Stimulated activated CD4-positive, alpha-beta T cell treated with anti-CD3 and anti-CD28 coated beads, Interleukin-12 subunit alpha, Interleukin-12 subunit beta, amount 100 ng/mL, for 48 hours (primary cell): ENCODE measurements around the gene KIAA0232.
A peak's percentile ranks its signal among the peaks of the same experiment; 100 is the strongest.
"Not testable (repeated sequence)": the region's sequence is repeated elsewhere in the genome, so short reads cannot be mapped to it uniquely, and the experiment has no call there.

Experiments used
- DNase-seq, 3 donors: peaks; one replicate each; pipeline ENCODE4 v3.0.0-alpha.2; 2020; ENCODE audit warnings: low read depth in 2 of 3, low spot score in 1 of 3

The KIAA0232 gene

DNA sequence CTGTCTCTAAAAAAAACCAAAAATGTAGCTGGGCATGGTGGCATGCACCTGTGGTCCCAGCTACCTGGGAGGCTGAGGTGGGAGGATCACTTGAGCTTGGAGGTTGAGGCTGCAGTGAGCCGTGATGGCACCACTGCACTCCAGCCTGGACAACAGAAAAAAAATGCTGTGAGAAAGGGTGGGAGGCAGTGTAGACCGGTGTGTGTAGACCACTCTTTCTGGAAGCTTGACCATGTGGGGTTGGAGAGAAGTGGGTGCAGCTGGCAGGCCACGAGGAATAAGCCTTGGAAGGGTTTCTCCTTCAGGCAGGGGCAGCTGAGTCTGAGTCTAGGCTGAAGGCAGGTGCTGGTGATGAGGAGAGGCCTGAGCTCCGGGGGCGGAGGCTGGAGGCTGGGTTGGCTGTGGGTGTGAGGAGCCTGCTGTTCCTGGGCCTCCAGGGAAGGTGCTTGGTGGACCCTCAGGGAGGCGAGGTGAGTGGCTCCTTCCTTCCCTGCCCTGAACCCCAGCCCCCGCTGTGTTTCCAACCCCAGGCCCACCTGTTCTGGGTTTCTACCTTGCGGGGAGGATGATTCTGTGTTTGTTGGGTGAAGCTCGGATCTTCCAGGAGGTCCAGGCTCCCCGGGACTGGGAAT is 117.8 kb downstream of the KIAA0232 start:
- no peak for DNase-seq

DNA sequence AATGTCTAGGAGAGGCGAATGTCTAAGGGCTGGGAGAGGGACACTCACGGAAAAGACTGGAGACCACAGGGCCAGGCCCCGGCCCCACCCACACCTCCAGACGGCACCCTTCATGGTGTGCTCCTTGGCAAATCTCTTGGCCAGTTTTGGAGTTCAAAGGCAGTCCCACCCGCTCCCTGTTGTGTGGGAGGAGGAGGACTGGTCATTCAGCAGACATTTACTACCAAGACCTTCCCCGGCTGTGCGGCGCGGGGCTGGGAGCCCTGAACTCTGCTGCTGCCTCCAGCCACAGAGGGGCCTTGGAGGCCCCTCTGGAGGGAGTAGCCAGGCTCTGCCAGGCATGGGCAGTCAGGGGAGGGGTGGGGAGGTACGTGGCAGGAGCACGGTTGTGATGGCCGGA is 118.4 kb downstream of the KIAA0232 start:
- DNase-seq, result no peak

DNA sequence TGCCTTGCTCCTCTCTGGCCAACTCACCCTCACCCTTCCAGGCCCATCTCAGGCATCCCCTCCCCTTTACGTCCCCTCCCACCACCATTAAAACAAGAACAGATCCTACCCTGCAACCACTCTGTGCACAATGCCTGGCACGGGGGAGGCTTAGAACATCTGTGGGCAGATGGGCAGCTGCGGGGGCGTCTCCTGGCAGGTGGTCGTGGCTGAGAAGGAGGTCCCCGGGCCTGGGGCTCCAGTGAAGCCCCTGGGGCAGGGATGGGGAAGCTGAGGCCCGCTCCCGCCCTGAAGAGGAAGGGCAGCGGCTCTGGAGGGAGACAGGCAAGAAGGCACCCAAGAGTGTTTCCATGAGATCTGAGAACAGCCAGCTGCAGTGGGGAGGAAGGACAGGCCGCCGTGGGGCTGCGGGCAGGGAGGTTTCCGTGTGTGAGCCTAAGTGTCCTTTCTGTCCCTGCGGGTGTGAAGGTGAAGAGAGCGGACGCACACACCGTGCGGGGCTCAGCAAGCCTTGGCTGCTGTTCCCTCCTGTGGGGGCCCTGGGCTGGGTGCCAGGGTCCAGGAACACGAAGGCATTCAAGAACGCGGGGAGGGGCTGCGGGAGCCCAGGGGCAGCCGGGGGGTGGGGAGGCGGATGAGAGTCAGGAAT is 119.3 kb downstream of the KIAA0232 start:
- no peak for DNase-seq

DNA sequence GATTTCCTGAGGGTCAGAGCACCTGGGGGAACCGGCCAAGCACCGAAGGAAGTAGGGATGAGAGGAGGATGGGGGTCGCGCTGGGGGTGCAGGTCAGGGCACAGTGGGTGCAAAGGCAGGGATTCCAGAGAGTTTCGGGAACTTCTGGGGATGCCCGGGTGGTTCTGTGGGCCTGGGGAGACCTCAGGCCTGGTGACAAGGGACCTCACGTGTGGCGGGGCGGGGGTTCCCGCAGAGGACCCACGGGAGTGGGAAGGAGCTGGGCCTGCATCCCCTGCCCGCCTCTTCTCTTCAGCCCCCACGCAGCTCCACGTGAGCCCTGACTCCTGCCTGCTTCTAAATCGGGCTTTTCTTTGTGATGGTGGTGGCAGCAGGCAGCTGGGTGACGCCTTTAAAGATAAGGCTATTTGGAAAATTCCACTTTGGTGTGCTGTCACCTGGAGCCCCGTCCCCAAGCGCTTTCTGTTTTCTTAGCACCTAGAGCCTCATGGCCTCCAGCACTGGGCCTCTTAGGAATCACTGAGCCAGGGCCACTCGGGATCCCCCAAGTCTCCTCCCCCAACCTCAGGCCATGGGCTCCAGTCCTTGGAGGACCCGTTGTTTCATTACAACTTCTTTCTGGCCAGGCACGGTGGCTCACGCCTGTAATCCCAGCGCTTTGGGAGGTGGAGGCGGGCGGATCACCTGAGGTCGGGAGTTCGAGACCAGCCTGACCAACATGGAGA is 120.0 kb downstream of the KIAA0232 start:
- DNase-seq, result no peak

DNA sequence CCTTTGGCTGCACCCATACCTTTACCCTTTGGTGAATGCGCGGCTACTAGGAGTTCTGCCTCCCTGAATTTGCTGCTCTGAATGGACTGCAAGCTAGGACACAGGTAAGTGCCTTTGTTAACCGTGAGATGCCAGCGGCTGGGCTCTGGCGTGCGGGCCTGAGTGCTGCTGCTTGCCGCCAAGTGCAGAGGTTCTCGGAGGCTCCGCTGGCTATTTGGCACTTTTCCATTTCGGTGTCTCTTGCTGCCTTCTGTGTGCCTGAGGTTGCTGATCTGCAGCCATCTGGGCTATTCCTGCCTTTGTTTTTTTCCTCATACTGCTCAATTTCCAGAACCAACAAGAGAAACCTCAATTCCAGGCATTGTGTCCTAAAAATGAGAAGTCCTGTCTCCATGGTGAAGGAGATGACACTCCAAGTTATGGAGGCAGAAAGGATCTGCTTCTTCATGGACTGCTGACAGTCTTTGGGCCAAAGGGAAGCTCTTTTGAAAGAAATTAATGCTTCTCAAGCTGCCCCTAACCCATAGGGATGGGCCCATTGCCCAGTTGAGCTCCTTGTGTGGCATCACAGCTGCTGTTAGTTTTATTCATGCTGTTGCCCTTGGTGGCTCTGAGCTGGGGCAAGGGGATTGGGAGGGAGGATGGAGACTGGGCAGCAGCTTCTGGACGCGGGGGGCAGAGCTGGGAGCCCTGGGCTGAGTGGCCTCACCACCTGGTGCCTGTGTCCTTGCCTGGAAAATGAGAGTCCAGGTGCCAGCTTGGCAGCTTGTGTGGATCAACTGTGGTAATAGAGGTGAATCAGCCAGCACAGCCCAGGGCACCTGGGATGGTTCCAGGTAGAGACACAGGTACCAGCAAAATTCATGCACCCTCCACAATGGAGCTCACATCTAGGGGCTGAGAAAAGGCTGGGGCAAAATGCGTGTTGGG is 123.3 kb downstream of the KIAA0232 start:
- DNase-seq, result no peak

DNA sequence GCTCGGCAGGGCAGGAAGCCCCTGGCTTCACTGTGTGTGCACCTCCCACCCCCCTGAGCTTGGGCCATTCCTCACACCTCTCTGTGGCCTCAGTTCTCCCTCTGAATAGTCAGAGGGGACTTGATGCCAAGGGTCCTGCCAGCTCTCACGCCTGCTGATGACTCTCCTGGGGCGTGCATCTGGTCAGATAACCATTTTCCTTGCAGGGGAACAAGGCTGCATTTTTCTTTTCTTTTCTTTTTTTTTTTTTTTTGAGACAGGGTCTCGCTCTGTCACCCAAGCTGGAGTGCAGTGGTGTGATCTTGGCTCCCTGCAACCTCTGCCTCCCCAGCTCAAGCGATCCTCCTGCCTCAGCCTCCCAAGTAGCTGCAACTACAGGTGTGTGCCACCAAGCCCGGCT is 124.0 kb downstream of the KIAA0232 start:
- DNase-seq, result not testable (repeated sequence)

DNA sequence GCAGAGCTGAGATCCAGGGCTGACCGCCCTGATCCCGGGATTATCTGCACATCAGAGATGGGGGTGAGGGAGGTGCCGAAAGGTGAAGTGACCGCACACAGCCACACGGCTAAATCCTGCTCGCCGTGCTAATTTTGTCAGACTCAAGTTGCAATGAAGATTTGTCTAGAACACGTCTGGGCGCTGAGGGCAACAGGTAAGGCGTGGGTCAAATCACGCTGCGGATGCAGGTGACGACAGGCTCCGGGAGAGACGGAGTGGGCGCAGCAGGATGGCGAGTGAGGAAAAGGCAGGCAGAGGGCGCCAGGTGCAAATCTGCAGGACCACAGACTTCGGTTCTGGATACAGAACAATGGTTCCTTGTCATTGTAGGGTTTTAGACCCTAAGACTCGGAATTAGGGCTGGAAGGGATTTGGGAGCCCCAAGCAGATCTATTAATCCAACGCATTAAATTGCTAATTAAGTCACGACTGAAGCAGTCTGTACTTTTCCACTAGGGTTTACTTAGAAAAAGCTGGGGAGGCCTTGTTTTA is 125.2 kb downstream of the KIAA0232 start:
- no peak for DNase-seq

DNA sequence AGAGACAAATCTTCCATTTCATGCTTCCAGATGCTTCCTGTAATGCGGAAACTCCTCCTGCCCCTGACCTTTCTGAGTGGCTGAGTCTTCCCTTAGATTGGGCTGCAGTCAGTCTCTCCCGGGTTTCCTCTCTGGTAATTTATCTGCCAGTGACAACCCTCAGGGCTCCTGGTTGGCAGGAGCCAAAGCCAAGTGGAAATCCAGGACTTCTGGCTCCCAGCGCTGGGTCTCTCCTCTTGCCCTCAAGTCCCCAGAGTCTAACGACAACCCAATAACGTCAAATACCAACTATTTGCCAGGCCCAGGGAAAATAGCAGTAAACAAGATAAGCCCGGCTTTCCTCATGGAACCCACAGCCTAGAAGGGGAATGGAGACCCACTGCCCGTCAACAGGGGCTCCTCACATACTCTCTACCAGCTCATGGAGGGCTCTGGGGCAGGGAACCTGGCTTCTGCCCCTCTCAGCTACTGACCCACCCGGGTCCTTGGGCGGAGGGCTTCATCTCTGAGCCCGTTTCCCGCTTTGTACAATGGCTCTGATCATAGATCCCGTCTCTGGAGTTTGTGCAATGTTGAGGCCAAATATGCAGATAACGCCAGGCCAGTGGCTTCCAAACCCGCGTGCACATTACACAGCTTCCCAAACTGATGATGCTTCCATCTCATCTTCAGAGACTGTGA is 126.0 kb downstream of the KIAA0232 start:
- DNase-seq, result no peak

DNA sequence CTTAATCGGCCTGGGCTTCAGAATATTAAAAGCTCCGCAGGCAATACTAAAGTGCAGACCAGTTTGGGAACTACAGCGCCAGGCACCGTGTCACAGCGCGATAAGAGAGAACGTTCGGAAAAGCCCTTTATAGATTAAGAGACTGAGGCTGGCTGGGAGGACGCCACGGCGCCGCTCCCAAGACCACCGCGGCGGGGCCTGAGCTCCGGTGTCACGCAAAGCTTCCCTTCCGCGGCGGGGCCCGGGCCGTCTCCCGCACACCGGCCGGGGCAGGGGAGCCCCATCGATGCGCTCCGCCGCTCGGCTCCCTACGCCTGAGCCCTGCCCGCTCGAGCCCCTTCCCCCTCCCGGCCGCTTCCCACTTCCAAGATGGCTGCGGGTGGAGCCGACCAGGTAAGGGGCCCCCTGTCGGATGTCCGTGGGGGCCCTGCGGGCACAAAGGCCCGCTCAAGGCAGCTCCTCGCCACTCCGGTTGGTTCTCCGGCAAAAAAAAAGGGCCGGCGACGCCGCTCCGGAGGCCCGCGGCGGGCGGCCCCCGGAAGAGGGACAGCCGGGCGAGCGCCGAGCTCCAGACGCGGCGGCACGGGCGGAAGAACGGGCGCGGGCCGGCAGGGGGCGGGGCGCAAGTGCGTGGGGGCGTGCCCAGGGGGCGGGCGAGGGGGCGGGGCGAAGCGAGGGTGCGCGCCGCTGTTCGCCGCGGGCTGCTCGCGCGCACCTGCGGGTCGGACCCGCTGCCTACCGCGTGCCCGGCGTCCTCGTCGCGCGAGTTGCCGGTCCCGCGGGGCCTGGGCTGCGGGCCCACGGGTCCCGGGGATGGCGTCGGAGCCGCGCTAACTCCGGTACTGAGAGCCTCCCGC is 126.8 kb downstream of the KIAA0232 start, which contains the start of gene TBC1D14:
TSS of gene TBC1D14 (plus strand) at position 714 of the 857 bp plus-strand sequence. CDS start 13,564 bp downstream, outside the sequence.
- DNase-seq, result peak; percentile 67 to 81 (median 73)

DNA sequence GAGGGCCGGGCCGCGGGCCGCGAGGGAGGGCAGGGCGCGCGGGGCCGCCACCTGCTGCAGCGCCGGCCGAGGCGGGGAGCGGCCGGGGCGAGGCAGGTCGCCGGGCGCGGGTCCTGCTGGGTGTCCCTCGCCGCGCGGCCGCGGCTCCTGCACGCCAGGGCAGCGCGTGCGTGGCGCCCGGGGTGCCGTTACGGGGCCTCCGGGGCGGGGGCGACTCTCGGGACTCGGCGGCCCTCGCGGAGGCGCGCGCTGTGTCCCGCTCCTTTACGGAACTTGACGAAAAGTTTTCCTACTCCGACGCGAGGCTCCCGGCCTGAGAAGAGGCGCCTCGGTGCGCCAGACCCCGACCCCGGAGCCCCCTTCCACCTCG is 127.4 kb downstream of the KIAA0232 start:
- peak in 1 of 3 donors; percentile 30 for DNase-seq

DNA sequence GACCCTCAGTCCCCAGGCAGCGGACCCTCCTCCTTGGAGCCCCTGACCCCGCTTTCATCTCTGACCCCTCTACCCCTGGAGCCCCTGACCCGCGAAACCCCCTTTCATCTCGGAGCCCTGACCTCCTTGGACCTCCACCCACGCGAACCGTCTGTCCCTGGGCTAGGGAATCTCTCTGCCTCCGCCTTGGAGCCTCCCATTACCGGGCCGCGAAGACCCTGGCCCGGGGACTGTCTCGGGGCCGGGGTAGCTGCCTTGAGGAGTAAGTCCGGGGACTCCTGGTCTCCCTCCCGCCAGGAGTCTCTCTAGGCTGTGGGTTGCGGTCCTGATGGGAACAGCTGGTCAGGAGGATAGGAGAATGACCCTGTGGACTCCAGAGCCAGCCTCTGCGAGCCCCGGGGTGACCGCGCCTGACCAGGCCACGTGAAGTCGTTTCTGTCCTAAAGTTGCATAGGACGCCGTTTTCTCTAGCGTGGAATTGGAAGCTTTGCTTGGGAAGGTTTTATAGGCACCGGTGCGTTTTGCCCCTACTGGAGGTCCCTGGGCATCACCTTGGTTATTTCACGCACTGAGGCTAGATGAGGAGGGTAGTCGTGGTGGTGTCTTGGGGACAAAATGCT is 127.9 kb downstream of the KIAA0232 start:
- DNase-seq, result no peak

DNA sequence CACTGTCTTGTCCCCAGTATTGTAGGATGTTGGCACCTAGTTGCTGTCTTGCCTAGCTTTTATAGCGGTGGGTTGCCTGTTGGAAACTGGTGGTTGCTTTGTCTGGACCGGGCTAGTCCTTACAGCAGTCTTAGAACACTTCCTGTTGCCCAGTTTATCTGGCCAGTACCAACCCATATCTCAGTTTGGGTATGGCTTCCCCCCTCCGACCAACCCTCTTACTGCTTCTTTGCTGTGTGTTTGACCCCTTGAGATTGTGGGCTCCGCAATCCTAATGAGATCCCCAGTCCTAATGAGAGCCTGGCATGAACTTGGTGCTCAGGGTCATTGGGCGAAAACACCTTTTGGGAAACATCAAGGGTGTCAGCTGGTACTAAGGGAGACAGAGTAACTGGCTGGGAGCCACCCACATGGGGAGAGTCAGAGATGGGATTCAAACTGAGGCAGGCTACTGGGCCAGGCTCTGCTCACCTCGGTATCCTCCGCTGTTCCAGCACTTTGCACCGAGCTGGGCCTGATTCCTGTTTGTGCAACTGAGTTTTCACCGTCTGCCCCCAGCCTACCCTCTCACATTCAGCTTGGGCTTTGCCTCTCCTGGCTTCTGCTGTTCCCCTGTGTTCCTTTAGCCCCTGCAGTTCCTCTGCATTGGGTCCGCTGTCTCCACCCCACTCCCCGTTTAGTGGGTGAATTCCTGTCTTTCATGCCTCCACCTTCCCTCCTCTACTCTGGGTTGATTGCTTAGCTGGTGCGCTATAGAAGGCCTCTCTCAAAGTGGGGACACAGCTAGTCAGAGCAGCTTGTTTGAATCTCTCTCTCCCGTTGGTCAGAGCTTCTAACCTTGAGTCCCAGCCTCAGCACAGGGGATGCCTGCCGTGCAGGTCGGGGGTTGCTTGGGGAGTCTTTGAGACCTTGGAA is 128.7 kb downstream of the KIAA0232 start:
- no peak for DNase-seq

DNA sequence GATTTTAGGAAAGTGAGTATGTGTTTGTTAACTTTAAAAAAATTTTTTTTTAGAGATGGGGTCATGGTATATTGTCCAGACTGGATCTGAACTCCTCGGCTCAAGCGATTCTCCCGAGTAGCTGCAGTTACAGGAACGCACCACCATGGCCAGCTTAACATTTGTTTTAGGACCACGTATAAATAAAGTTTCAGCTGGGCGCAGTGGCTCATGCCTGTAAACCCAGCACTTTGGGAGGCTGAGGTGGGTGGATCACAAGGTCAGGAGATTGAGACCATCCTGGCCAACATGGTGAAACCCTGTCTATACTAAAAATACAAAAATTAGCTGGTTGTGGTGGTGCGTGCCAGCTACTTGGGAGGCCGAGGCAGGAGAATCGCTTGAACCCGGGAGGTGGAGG is 129.4 kb downstream of the KIAA0232 start:
- DNase-seq, result not testable (repeated sequence)

DNA sequence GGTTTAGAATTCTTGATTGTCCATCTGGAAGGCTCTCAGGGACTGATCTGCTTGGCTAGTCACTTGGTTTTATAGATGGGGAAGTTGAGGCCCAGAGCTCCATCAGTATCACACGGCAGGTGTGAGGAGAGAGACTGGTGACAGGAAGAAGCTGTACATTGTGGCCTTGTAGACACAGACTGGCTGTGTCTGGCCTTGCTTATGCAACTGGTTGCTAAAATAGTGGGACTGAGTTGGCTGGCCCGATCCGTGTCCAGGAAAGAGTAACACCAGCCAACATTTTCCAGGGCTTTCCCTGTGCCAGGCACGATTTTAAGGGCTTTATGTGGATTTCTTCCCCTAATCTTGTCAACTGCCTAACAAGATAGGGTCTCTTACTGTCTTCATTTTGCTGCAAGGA is 129.9 kb downstream of the KIAA0232 start:
- no peak for DNase-seq

DNA sequence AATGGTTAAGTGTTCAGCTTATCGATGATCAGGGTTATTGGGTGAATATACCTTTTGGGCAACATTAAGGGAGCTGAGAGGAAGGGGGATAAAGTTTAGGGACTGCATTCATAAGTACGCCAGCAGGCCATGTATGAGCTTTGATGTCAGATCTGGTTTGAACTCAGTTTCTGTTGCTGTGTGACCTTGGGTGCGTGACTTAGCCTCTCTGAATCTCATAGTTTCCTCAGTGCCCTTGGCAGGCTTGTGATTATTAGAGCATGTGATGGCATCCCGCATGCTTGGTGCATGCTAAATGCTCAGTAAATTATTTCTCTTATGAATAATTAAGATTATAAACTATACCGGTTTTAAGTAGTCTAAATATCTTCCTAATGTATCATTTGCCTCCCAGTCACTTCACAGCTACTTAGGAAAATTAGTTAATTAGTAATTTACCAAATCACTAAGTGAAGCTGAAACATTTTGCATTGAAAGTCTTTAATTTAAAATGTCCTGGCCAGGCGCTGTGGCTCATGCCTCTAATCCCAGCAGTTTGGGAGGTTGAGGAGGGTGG is 130.9 kb downstream of the KIAA0232 start:
- no peak for DNase-seq

DNA sequence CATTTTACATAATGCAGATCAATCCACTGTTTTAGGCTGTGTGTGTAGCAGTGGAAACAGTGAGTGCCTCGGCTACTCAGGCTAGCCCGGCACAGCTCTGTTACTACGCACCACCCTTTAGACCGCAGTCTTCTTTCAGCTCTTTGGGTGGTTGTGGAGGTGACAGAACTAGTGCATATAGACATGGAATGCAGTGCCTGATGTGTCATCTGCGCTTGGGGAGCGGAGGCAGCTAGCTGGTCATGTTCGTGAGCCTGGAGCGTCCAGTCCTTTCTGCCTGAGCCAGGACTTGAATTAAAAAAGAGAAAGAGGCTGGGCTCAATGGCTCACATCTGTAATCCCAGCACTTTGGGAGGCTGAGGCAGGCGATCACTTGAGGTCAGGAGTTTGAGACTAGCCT is 131.9 kb downstream of the KIAA0232 start:
- DNase-seq, result no peak
